Jurkat, Clone E6-1 (cell line): ENCODE measurements around the gene CFL1. TPM values are rescaled to one million over a fixed set of nuclear protein-coding genes. Genes with fewer than 3 reads are reported as not detected.
A peak's percentile ranks its signal among the peaks of the same experiment; 100 is the strongest.
"Not testable (repeated sequence)": the region's sequence is repeated elsewhere in the genome, so short reads cannot be mapped to it uniquely, and the experiment has no call there.

Experiments used
- DNase-seq: peaks from one replicate; pipeline ENCODE4 v3.0.0-alpha.2; 2011; ENCODE audit warnings: low read depth, low spot score
- H3K4me3 ChIP-seq: 2 replicates; pipeline ENCODE4 v1.5.1; 2011; ENCODE audit warnings: mild to moderate bottlenecking, low read length, control low read depth, moderate library complexity
- polyA plus RNA-seq: library from polyadenylated mRNA; unstranded; fragments of >200 nt; gene quantifications from one replicate; pipeline ENCODE4 v1.2.1, GENCODE V29; 2012; ENCODE audit warnings: missing spikeins; ENCODE audit not compliant: insufficient read length, insufficient read depth

The CFL1 gene
- 1,542 TPM for polyA plus RNA-seq

DNA sequence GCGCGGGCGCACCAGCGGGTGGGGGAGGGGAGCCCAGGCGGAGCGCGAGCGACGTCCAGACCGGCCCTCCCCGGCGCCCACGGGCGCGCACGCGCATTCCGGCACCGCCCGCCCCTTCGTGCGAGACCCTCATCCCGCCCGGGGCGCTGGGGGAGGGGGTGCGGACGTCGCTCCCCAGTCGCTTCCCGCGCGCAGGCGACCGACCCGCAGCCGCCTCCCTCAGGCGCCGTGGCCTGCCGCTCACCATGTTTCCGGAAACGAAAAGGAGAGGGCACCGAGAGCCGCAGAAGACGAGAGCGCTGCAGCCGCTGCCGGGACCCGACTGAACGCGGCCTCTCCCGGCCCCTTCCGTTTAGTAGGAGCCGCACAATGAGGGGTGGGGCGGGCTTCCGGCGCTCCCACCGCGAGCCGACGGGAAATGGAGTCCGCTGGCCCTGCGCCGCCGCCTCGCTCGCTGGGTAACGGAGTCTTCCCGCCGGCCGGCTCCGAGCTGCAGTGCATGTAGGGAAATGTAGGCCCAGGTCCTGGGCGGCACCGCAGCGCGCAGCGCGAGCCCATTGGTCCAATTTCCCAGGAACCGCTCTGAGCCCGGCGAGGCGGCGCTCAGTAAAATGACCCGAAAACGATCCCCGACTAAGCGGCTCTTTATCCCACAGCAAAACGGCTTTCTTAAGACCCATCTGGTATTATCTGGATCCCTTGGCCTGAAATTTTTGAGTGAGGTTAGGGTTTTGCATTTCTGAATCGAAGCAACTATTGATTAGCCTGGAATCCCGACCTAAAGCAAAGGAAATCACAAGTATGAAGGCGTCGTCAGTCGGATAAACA lies at the start of gene CFL1:
Gene CFL1, minus strand, starts transcription at position 328 of the 828 bp plus-strand sequence. Its CDS starts 81 bp downstream, at position 247.
- peak; percentile 94 for DNase-seq
- peak within 1 kb of the TSS; percentile 96 for H3K4me3 ChIP-seq

DNA sequence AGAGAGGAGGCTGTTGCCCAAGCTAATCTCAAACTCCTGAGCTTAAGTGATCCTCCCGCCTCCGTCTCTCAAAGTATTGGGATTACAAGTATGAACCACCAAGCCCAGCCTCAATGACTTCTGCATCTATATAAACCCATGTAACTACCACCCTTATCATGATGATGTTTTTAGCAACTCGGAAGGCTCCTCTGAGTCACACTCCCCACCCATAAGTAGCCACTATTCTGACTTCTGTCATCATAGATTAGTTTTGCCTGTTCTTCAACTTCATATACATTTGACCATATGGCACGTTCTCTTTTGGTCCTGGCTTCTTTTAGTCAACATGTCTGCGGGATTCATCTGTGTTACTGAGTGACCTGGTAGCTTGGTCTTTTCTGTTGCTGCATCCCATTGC lies 48.6 kb upstream of the CFL1 start:
- DNase-seq, result no peak
- no peak overlapping the region for H3K4me3 ChIP-seq

DNA sequence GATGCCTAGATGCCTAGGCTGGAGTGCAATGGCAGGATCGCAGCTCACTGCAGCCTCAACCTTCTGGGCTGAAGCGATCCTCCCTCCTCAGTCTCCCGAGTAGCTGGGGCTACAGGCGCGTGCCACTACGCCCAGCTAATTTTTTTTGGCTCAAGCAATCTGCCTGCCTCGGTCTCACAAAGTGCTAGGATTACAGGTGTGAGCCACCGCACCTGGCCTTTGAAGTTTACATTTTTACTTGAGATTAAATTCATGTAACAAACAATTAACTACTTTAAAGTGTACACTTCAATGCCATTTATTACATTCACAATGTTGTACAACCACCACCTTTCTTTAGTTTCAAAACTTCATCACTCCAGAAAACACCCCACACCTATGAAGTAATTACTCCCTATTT lies 45.7 kb upstream of the CFL1 start:
- no peak overlapping the region for H3K4me3 ChIP-seq
- DNase-seq, result no peak

DNA sequence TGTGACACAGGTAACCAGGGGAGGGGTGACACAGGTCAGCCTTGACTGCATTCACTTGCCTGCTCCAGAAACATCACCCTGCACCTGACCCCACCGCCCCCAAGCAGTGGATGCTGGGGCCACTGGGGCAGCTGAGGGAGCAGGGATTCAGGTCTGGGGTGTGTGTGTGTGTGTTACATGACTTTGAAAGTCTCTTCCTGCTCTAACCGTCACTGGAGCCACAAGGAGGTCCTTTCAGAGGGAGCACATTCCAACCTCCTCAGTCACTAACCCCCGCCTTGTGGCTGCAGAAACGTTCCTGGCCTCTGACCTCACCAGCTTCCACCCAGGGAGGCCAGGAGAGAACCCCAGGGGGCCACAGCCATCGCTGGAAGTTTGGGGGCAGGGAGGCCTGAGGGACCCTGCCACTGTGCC lies 45.1 kb upstream of the CFL1 start:
- no peak overlapping the region for H3K4me3 ChIP-seq
- DNase-seq, result no peak

DNA sequence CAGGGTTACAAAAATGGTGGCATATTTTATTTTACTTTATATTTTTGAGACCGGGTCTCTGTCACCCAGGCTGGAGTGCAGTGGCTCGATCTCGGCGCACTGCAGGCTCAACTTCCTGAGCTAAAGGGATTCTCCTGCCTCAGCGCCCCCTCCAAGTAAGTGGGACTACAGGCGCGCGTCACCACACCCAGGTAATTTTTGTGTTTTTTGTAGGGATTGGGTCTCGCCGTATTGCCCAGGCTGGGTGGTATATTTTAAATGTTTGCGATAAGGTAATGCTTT lies 42.9 kb upstream of the CFL1 start:
- no peak overlapping the region for H3K4me3 ChIP-seq
- no peak for DNase-seq

DNA sequence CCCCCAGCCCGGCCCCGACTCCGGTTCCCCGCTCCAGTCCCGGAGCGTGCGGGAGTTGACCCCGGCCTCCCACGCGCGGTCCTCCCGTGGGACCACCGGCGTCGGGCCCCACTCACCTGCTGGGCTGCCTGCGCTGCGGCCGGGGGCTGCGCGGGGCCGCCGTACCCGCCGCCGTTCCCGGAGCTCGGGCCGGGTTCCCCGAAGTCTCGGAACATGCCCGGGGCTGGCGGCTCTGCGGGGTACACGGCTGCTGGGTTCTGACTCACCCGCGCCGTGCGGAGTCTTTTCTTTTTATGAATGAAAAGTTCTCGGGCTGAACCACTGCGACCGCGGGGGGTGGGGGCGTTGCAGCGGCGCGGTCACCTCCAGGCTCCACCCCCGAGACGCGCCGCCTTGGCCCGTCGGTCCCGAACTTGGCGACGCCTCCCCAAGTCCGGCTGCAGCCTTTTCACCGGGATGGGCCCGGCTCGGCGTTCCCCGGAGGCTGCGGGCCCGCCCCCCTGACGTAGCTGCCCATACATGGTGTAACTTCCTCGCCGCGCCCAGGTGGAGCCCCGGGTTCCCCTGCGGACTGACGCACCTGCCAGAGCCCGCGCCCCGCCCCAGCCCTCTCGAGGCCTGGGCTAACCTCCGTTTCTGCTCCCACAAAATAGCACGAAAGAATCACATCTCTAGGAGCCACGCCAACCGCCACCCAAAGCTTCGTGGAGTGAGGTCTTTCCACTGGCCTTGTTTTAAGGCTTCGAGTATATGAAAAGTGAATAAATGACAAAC lies 42.3 kb upstream of the CFL1 start, which contains the start of gene FOSL1:
Gene FOSL1, minus strand, starts transcription at position 264 of the 774 bp plus-strand sequence. Its CDS starts 49 bp downstream, at position 215.
- DNase-seq, result no peak
- peak within 1 kb of the TSS; percentile 45 for H3K4me3 ChIP-seq

DNA sequence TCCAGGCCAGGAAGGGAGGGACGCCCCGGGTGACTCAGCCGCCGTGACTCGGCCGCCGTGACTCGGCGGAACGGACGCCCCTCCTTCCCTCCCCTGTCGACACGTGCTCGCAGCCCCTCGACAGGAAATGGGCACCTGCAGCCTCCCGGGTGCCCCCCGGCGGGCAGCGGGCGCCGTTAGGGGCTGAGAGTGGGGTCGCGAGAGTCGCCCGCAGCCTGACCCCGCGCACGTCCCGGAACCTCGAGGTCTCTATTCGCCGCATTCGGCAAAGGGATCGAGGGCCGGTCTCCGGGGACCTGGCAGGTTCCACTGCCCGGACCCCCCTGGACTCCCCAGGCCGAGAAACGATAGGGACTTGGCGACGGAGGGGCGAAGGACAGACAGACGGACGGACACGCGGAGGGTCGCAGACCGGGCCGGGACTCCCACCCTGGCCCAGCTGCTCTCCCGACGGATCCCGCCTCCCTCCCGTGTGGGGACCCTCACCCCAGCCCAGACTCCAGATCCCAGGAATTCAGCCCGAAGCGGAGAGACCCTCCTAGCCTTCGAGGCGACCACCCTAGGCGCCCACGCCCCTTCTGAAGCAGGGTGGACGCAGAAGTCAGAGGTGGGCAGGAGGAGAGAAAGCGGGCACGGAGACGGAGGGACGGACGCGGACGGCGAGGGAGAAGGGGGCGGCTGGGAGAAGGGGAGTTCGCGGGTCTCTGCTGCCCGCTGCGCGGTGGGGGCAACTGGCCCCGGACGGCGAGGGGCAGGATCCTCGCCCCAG lies 41.6 kb upstream of the CFL1 start:
- DNase-seq, result no peak

DNA sequence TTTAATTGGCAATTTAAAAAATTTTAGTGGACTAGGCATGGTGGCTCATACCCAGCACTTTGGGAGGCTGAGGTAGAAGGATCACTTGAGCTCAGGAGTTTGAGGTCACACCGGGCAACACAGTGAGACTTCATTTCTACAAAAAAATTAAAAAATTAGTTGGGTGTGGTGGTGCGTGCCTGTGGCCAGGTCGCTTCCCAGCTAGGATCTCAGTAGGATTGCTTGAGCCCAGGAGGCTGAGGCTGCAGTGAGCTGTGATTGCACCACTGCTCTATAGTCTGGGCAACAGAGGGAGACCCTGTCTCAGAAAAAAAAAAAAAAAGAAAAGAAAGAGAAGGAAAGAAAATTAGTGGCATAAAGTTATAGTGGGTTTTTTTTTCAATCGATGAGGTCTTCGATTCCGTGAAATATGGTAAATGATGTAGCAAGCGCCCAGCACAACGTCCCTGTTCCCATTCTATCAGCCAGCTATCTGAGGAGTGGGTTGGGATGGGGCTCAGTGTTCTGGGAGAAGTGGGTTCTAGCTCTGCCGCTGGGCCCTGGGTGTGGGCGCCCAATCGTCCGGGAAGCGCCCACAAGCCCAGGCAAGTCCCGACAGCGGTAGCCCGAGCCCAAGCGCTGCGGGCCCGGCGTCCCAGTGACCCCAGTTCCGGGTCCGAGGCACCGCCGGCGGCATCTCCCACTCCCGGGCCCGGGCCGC lies 40.8 kb upstream of the CFL1 start:
- no peak for DNase-seq
- H3K4me3 ChIP-seq, result no peak overlapping the region

More for the DNA sequence above, 41.6 kb upstream of the CFL1 start:
- H3K4me3 ChIP-seq, result no peak overlapping the region; the same call in 1 of the 2 replicates

DNA sequence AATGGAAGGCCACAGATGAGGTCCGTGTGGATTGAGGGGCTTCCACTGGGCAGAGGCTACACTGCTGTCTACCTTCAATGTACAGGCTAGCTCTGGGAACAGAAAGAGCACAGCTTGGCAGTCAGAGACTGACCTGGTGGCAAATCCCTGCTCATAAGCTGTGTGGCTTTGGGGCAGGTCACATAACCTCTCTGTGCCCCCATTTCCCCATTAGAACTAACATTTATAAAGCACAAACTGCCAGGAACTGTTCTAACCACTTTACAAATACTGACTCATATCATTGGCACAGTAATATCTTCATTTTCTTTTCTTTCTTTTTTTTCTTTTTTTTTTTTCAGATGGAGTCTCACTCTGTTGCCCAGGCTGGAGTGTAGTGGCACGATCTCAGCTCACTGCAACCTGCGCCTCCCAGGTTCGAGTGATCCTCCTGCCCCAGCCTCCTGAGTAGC lies 39.1 kb upstream of the CFL1 start:
- no peak overlapping the region for H3K4me3 ChIP-seq

DNA sequence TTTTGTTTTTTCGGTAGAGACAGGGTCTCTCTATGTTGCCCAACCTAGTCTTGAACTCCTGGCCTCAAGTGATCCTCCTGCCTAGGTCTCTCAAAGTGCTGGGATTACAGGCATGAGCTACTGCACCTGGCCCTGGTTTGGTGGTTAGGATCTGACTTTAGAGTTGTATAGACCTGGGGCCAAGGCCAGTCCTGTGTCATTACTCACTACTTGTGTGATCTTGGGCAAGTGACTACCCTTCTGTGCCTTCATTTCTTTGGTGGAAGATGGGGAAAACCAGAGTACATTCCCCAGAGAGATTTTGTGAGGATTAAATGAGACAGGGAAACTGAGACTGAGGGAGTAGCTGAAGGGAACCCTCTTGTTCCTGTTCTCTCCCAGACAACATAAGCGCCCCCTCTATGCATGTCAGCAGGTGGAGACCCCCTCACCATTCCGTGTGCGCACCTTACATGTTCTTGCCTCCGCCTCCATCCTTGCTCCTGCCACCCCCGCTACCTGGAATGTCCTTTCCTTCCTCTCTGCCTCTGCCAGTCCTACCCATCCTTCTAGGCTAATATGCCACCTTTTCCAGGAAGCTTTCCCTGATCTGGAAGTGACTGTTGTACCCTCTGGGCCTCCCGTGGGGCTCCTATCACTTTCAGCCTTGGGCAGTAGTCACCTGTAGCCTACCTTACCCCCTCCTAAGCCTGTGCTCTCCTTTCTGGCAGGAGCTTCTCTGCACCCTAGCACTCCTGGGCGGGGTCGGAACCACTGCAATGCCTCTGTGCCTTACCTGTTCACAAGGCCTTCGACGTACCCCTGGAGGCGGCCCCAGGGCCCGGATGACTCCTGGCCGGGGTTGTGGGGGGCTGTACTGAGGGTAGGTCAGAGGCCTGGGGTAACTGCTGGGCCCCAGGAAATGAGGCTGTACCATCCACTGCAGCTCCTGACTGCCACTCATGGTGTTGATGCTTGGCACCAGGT lies 38.3 kb upstream of the CFL1 start:
- no peak overlapping the region for H3K4me3 ChIP-seq
- DNase-seq, result no peak

More for the DNA sequence above, 39.1 kb upstream of the CFL1 start:
- DNase-seq, result no peak

DNA sequence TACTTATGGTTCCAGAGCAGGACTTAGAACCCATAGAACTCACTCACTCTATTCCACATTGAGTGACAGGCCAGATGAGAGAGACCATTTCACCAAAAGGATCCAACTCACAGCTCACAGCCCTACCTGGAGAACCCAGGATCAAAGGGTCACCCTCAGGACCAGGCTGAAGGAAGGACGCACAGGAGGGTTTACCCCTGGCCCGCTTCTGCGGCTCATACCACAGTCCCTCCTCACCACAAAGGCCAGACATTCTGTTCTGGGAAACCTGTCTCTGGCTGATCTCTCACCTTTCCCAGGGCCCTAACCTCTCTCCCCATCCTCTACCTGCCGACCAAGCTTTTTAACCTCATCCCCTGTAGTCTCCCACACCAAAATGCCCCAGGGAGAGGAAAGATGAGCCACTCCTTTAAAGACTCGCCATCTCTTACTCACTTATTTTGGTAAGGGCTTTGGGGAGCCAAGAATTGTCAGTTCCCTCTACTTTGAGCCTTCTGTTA lies 37.6 kb upstream of the CFL1 start:
- DNase-seq, result no peak
- no peak overlapping the region for H3K4me3 ChIP-seq

DNA sequence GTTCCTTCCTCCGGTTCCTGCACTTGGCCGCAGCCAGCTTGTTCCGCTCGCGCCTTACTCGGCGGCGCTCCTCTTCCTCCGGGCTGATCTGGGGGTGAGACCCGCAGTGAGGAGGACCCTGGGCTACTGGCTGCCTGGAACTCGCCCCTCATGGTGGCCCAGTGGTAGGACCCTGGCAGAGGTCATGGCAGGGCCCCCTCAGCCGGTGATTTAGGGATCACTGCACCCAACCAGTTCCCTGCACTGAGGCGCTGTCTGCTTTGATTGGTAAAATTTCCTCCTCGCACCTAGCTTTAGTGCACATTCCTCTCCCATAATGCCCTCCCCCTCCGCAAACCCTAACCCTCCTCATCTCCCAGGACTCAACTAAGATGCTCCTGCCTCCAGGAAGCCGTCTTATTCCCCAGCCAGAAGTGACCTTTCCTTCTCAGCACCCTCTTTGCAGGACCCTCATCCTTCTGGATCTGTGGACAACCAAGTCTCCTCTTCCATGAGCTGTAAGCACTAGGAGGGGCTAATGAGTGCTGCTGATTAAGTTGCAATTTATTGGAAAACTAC lies 36.1 kb upstream of the CFL1 start:
- H3K4me3 ChIP-seq, result no peak overlapping the region

DNA sequence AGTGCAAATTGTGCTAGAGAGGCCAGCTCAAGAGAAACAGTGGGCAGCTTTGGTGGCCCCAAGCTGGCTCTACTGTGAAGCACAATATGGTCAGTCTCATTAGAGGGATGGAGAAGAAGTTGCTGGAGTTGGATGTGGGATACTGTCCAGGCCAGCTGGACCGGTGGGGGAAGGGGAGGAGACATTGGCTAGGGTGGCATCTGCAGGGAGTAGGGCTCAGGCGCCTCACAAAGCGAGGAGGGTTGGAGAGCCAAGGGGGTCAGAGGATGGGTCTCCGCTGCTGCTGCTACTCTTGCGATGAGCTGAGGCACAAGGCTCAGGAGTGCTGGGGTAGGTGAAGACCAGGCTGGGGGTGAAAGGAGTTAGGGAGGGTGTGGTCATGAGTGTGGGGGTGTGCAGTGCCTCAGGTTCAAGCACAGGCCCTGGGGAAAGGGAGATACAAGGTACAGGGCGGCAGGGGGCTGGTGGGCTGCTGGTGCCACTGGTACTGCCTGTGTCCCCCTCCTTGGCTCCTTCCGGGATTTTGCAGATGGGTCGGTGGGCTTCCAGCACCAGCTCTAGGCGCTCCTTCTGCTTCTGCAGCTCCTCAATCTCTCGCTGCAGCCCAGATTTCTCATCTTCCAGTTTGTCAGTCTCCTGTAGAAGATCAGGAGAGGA lies 34.8 kb upstream of the CFL1 start:
- no peak overlapping the region for H3K4me3 ChIP-seq
- no peak for DNase-seq

More for the DNA sequence above, 36.1 kb upstream of the CFL1 start:
- DNase-seq, result no peak

DNA sequence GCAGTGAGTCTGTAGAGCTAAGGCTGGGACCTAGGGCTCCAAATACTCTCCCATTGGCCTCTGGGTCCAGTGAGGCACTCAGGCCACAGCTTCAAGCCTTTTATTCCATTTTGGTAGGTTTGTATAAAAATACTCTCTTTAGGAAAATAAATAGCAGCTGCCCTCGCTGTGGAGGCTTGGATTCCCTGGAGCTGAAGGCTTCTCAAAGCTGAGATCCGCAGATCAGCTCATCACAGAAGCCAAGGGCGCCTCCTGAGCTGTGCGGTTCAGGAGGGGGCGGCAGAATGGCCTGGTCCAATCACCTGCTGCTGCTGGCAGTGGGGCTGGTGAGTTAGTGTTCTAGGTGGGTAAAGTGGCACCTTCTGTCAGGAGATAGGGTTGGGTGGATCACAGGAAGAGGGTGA lies 34.2 kb upstream of the CFL1 start:
- not testable (repeated sequence) for DNase-seq

DNA sequence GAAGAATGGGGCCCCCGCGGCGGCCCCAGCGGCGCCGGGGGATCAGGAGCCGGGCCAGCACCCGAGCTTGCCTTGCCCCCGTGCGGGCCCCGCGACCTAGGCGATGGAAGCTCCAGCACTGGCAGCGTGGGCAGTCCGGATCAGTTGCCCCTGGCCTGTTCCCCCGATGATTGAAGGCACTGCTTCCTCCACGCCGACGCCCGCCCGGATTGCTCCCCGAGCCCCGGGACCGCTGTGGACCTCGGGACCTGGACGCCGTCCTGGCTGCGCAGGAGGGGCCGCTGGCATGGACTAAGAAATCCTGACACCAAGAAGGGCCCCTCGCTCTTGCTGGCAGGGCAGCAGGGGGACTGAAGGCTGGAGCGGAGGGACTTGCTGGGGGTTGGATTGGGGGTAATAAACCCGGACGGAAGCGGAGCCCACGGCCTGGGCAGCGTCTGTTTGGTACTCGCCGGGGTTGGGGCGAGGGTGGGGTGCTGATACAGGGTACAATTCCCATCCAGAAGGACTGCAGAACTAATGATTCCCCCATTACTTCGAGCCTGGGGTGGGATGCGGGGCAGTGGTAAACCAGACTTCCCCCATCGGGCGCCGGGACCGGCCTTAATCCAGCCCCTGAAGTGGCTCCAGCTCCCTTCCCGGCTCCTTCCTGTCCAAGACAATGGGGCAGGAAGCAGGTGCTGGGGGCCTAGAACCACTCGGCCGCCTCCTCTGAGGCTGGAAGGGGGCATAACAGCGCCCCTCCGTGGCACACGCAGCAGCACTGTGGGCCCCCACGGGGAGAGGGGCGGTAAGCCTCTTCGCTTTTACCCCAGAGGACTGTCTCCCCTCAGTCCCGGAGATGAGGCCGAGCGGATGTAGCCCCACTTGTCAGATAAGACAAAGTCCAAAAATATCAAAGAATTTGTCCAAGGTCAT lies 33.5 kb upstream of the CFL1 start:
- peak overlapping the region; percentile 67 for H3K4me3 ChIP-seq
- no peak for DNase-seq

More for the DNA sequence above, 34.2 kb upstream of the CFL1 start:
- not testable (repeated sequence) for H3K4me3 ChIP-seq
